IMR-90 (cell line): ENCODE results near the gene NOP14. TPM values are rescaled to one million over a fixed set of nuclear protein-coding genes. Genes with fewer than 3 reads are reported as not detected.

ENCODE experiments used
- ATAC-seq: fragments of 200-7000 bp; cut with Tn5 transposase; 2 replicates; pipeline ENCODE4 v1.9.1; 2020; ENCODE audit warnings: low read depth, mild to moderate bottlenecking, moderate library complexity
- BruUV-seq: library from RNA; stranded (reverse); fragments of 400-500 nt; replicated peaks from 2 replicates; lab custom pipeline; 2021; lab: Mats Ljungman, UMichigan
- CTCF ChIA-PET: fragments of 300-600 bp; formaldehyde crosslinking; extraction: SDS; loops from one replicate; lab custom pipeline; 2021; ENCODE audit warnings: antibody characterized with exemption; lab: Yijun Ruan, JAX
- POLR2A ChIA-PET: fragments of 300-600 bp; sonication (Branson Sonifier 250); formaldehyde crosslinking; loops from one replicate; lab custom pipeline; 2022; ENCODE audit warnings: antibody characterized with exemption; ENCODE audit not compliant: unreplicated experiment; lab: Charles Lee
- DNase-seq: peaks from one replicate; pipeline ENCODE4 v3.0.0; 2013
- H2AFZ ChIP-seq: replicated peaks from 2 replicates; pipeline ENCODE3; 2013; ENCODE audit warnings: low read length, mild to moderate bottlenecking; ENCODE audit not compliant: poor library complexity
- H2AK5ac ChIP-seq: 2 replicates; pipeline ENCODE4 v1.6.1; 2013; ENCODE audit warnings: low read depth, low read length, inconsistent platforms
- H2AK9ac ChIP-seq: replicated peaks from 2 replicates; pipeline ENCODE3; 2013; ENCODE audit warnings: mild to moderate bottlenecking, low read depth, low read length, moderate library complexity; ENCODE audit not compliant: poor library complexity
- H2BK120ac ChIP-seq: 2 replicates; pipeline ENCODE4 v1.6.1; 2013; ENCODE audit warnings: low read depth, low read length, inconsistent platforms
- H2BK15ac ChIP-seq: 3 replicates; pipeline ENCODE4 v1.6.1; 2013; ENCODE audit warnings: low read depth, low read length, inconsistent platforms
- H2BK20ac ChIP-seq: 2 replicates; pipeline ENCODE4 v1.6.1; 2013; ENCODE audit warnings: low read depth, mild to moderate bottlenecking, inconsistent platforms, low read length, moderate library complexity
- H2BK5ac ChIP-seq: 2 replicates; pipeline ENCODE4 v1.6.1; 2013; ENCODE audit warnings: mild to moderate bottlenecking, low read depth, low read length, inconsistent platforms; ENCODE audit not compliant: poor library complexity, severe bottlenecking
- H3K14ac ChIP-seq: replicated peaks from 2 replicates; pipeline ENCODE4 v1.6.1; 2013; ENCODE audit warnings: low read depth, low read length, inconsistent platforms
- H3K18ac ChIP-seq: 2 replicates; pipeline ENCODE4 v1.6.1; 2013; ENCODE audit warnings: low read depth, low read length, control low read depth
- H3K23ac ChIP-seq: 2 replicates; pipeline ENCODE4 v1.6.1; 2013; ENCODE audit warnings: low read depth, low read length, inconsistent platforms
- H3K27ac ChIP-seq: 2 replicates; pipeline ENCODE4 v1.5.1; 2013; ENCODE audit warnings: mild to moderate bottlenecking, control low read depth, low read length; ENCODE audit not compliant: insufficient read depth
- H3K27me3 ChIP-seq: 2 replicates; pipeline ENCODE4 v1.6.1; 2013; ENCODE audit warnings: low read length; ENCODE audit not compliant: control insufficient read depth, insufficient read depth
- H3K36me3 ChIP-seq: 2 replicates; pipeline ENCODE4 v1.6.1; 2013; ENCODE audit warnings: low read length, mixed read lengths; ENCODE audit not compliant: control insufficient read depth, insufficient read depth
- H3K4ac ChIP-seq: 2 replicates; pipeline ENCODE4 v1.6.1; 2013; ENCODE audit warnings: low read depth, low read length, inconsistent platforms
- H3K4me1 ChIP-seq: 2 replicates; pipeline ENCODE4 v1.6.1; 2013; ENCODE audit warnings: low read length, mixed read lengths; ENCODE audit not compliant: control insufficient read depth, insufficient read depth
- H3K4me2 ChIP-seq: 2 replicates; pipeline ENCODE4 v1.6.1; 2013; ENCODE audit warnings: low read depth, mild to moderate bottlenecking, control low read depth, low read length, moderate library complexity
- H3K4me3 ChIP-seq: 2 replicates; pipeline ENCODE4 v1.5.1; 2013; ENCODE audit warnings: low read depth, mild to moderate bottlenecking, control low read depth, low read length, moderate library complexity; ENCODE audit not compliant: insufficient read depth
- H3K56ac ChIP-seq: 2 replicates; pipeline ENCODE4 v1.6.1; 2013; ENCODE audit warnings: low read length, inconsistent platforms; ENCODE audit not compliant: insufficient read depth; ENCODE audit errors: extremely low read depth
- H3K79me1 ChIP-seq, 2 experiments: 2 replicates each; pipeline ENCODE4 v1.6.1; 2013; ENCODE audit warnings: low read length in 2 of 2, inconsistent platforms in 1 of 2, low read depth in 1 of 2
- H3K9ac ChIP-seq: 2 replicates; pipeline ENCODE4 v1.6.1; 2013; ENCODE audit warnings: low read depth, low read length, control low read depth
- H3K9me1 ChIP-seq: 2 replicates; pipeline ENCODE4 v1.6.1; 2013; ENCODE audit warnings: low read length, inconsistent platforms; ENCODE audit not compliant: insufficient read depth
- H3K9me3 ChIP-seq: 2 replicates; pipeline ENCODE4 v1.6.1; 2013; ENCODE audit warnings: low read length; ENCODE audit not compliant: control insufficient read depth, insufficient read depth
- H4K20me1 ChIP-seq: 2 replicates; pipeline ENCODE4 v1.6.1; 2013; ENCODE audit warnings: low read length, inconsistent platforms; ENCODE audit not compliant: insufficient read depth
- H4K5ac ChIP-seq: 2 replicates; pipeline ENCODE4 v1.6.1; 2013; ENCODE audit warnings: mild to moderate bottlenecking, low read depth, low read length, control low read depth
- H4K8ac ChIP-seq, 2 experiments: 2 replicates each; pipeline ENCODE4 v1.6.1; 2013; ENCODE audit warnings: low read depth in 2 of 2, low read length in 2 of 2, control low read depth in 1 of 2, inconsistent platforms in 1 of 2
- H4K91ac ChIP-seq: 2 replicates; pipeline ENCODE4 v1.6.1; 2013; ENCODE audit warnings: low read depth, low read length, inconsistent platforms; ENCODE audit not compliant: insufficient read depth
- BHLHE40 ChIP-seq: fragments of 150-350 bp; IDR thresholded peaks from 2 replicates; pipeline ENCODE4 v1.6.1; 2016; ENCODE audit warnings: mild to moderate bottlenecking, low read depth, low read length
- FOS ChIP-seq: fragments of 150-350 bp; IDR thresholded peaks from 2 replicates; pipeline ENCODE4 v1.6.1; 2016; ENCODE audit warnings: low read depth, low read length
- NFE2L2 ChIP-seq: fragments of 150-350 bp; IDR thresholded peaks from 2 replicates; pipeline ENCODE4 v1.6.1; 2016; ENCODE audit warnings: low read depth, mild to moderate bottlenecking, low read length
- RCOR1 ChIP-seq: IDR thresholded peaks from 2 replicates; pipeline ENCODE4 v1.6.1; 2012; ENCODE audit warnings: mild to moderate bottlenecking, low read length, improper control_type of control experiment; ENCODE audit not compliant: insufficient replicate concordance
- WGBS, 2 experiments: methylation state at CpG; one replicate each; pipeline versions ENCODE4 v1.1.5 to v1.1.7; 2013; ENCODE audit warnings: missing lambda C conversion rate in 2 of 2; ENCODE audit not compliant: insufficient read length in 1 of 2; ENCODE audit errors: extremely low coverage in 2 of 2; 5-methylcytosine and 5-hydroxymethylcytosine counted together
- dilution Hi-C: fragments of 300-500 bp; cut with HindIII; formaldehyde crosslinking; loops from one replicate; pipeline ENCODE4 v1.14.3; 2018; ENCODE audit warnings: low sequenced_read_pairs; ENCODE audit not compliant: unreplicated experiment
- in situ Hi-C: fragments of 300-500 bp; cut with MboI; formaldehyde crosslinking; loops from 3 replicates; pipeline ENCODE4 v1.14.3; 2019; ENCODE audit warnings: low sequenced_read_pairs, inconsistent platforms, mixed read lengths
- intact Hi-C: fragments of 100-400 bp; cut with micrococcal nuclease; formaldehyde crosslinking; loops from 2 replicates; pipeline ENCODE4 v1.10.0; 2022
- polyA plus RNA-seq, 3 experiments: library from polyadenylated mRNA; depleted of rRNA; stranded (reverse); fragments of >200 nt; gene quantifications; 2 replicates each; pipeline ENCODE4 v1.2.3, GENCODE V29; 2012; ENCODE audit warnings: low replicate concordance in 1 of 3
- total RNA-seq: library from RNA; depleted of rRNA; stranded (reverse); fragments of >200 nt; gene quantifications from 2 replicates; pipeline ENCODE4 v1.2.3, GENCODE V29; 2012

NOP14 gene
- total and polyA plus RNA-seq, 2 of the 4 experiments (the other 2 are of a cell fraction): 10.9 to 12.6 TPM

- no peak overlapping the region for H4K8ac ChIP-seq
- H2AFZ ChIP-seq: no peak overlapping the region
- H3K18ac ChIP-seq: no peak overlapping the region
- H3K56ac ChIP-seq: no peak overlapping the region
- H3K23ac ChIP-seq: no peak overlapping the region
- H3K4me2 ChIP-seq: no peak overlapping the region
- peaks cover 4% of the 10 kb centered on the region; the same call in 1 of the 2 replicates for H3K4me1 ChIP-seq
- H3K27me3 ChIP-seq: no peaks in the 10 kb centered on the region
- DNase-seq (no peak), ATAC-seq (no peak)
- H2AK9ac ChIP-seq: no peak overlapping the region
- H4K91ac ChIP-seq: no peak overlapping the region
- CTCF ChIA-PET: interaction anchor here (0.6 kb wide), 1 partner anchor 34 kb away, joined by 3 read pairs; no protein-coding TSS in a partner anchor
- 92% methylated on average over 4 of the region's 7 CpGs; no CpG with 5 or more reads in 1 of the 2 experiments for WGBS, 2 experiments
- BruUV-seq: no TSS peak
- dilution Hi-C loops (no loop called here), in situ Hi-C loops (no loop called here), intact Hi-C loops (no loop called here)
- no peak overlapping the region for H3K4me3 ChIP-seq
- POLR2A ChIA-PET: no interaction called here
- 0 out of 2 replicates have a peak overlapping the region, but pooled peaks have one; percentile 16 for H3K4ac ChIP-seq
- no peak overlapping the region for H2AK5ac ChIP-seq
- H2BK20ac ChIP-seq: no peak overlapping the region
- peaks cover 12% of the 10 kb centered on the region; the same call in 1 of the 2 replicates for H3K9me1 ChIP-seq
- H2BK120ac ChIP-seq: no peak overlapping the region
- TF ChIP-seq BHLHE40 (no peak), NFE2L2 (no peak), FOS (no peak), RCOR1 (no peak)
- H3K9ac ChIP-seq: no peak overlapping the region
- H4K20me1 ChIP-seq: peaks cover 18% of the 10 kb centered on the region; the same call in 1 of the 2 replicates
- no peak overlapping the region for H3K14ac ChIP-seq
- no peaks in the 10 kb centered on the region for H3K9me3 ChIP-seq
- no peak overlapping the region for H2BK5ac ChIP-seq
- peaks cover 64% of the 10 kb centered on the region for H3K36me3 ChIP-seq
- no peak overlapping the region for H3K27ac ChIP-seq
- H4K5ac ChIP-seq: no peak overlapping the region
- peaks cover 14 to 56% of the 10 kb centered on the region in 2 experiments for H3K79me1 ChIP-seq
- no peak overlapping the region for H2BK15ac ChIP-seq
These were observed 38.4 kb downstream of the NOP14 start for GRCh38 chr4:2924765-2925301.
